BJ (cell line): ENCODE measurements around the gene FOXA1. TPM values are rescaled to one million over a fixed set of nuclear protein-coding genes. Genes with fewer than 3 reads are reported as not detected.

ENCODE experiments used
- CTCF ChIA-PET: fragments of 350-600 bp; formaldehyde crosslinking; extraction: SDS; loops from one replicate; lab custom pipeline; 2021; ENCODE audit warnings: antibody characterized with exemption, inconsistent platforms; lab: Yijun Ruan, JAX
- POLR2A ChIA-PET: fragments of 300-600 bp; sonication (Branson Sonifier 250); formaldehyde crosslinking; extraction: SDS; loops from one replicate; lab custom pipeline; 2021; ENCODE audit warnings: antibody characterized with exemption; lab: Charles Lee
- DNase-seq: peaks from one replicate; pipeline ENCODE4 v3.0.0-alpha.2; 2011; ENCODE audit warnings: low read depth
- H3K27me3 ChIP-seq: 2 replicates; pipeline ENCODE4 v1.6.0; 2011; ENCODE audit warnings: low read length; ENCODE audit not compliant: control insufficient read depth, insufficient read depth
- H3K36me3 ChIP-seq: 2 replicates; pipeline ENCODE4 v1.5.1; 2011; ENCODE audit warnings: low read length; ENCODE audit not compliant: control insufficient read depth, insufficient read depth
- H3K4me3 ChIP-seq: 2 replicates; pipeline ENCODE4 v1.5.1; 2011; ENCODE audit warnings: low read depth, mild to moderate bottlenecking, control low read depth, low read length
- CTCF ChIP-seq: IDR thresholded peaks from 2 replicates; pipeline ENCODE4 v1.5.1; 2011; ENCODE audit warnings: low read depth, mild to moderate bottlenecking, control low read depth, inconsistent platforms, low read length, moderate library complexity; ENCODE audit not compliant: insufficient read depth
- polyA plus RNA-seq: library from polyadenylated mRNA; depleted of rRNA; stranded (reverse); fragments of >200 nt; gene quantifications from 2 replicates; pipeline ENCODE4 v1.2.3, GENCODE V29; 2011

FOXA1 gene
- polyA plus RNA-seq, 1 experiment, result 0.10 TPM

- Histone ChIP-seq H3K4me3 (no peak overlapping the region), H3K36me3 (no peaks in the 10 kb centered on the region), H3K27me3 (peaks cover 64% of the 10 kb centered on the region)
- ChIA-PET POLR2A (interaction anchor here (0.6 kb wide), 1 partner anchor 323 kb away, joined by 3 read pairs; no protein-coding TSS in a partner anchor), CTCF (no interaction called here)
- no peak for DNase-seq
- no peak for TF ChIP-seq CTCF
Observed at GRCh38 chr14:37588956-37589714, 5.9 kb downstream of the FOXA1 start.

GRCh38 chr14:37588667-37588955, 6.4 kb downstream of the FOXA1 start:
- no peak for TF ChIP-seq CTCF
- no peaks in the 10 kb centered on the region for H3K36me3 ChIP-seq
- ChIA-PET POLR2A (interaction anchor here (0.6 to 0.7 kb wide), 2 partner anchors 324 to 329 kb away, joined by 3 to 4 read pairs; no protein-coding TSS in a partner anchor), CTCF (interaction anchor here (1.6 kb wide), 1 partner anchor 9 kb away, joined by 6 read pairs; no protein-coding TSS in a partner anchor)
- H3K4me3 ChIP-seq, result no peak overlapping the region
- no peak for DNase-seq
- peaks cover 65% of the 10 kb centered on the region for H3K27me3 ChIP-seq

GRCh38 chr14:37587881-37588666, 7.0 kb downstream of the FOXA1 start:
- CTCF ChIA-PET, result interaction anchor here (1.6 kb wide), 1 partner anchor 9 kb away, joined by 6 read pairs; no protein-coding TSS in a partner anchor
- POLR2A ChIA-PET, result interaction anchor here (0.6 to 0.7 kb wide), 2 partner anchors 324 to 329 kb away, joined by 3 to 4 read pairs; no protein-coding TSS in a partner anchor
- H3K36me3 ChIP-seq, result no peaks in the 10 kb centered on the region
- H3K27me3 ChIP-seq, result peaks cover 70% of the 10 kb centered on the region
- no peak overlapping the region for H3K4me3 ChIP-seq
- no peak for DNase-seq
- no peak for TF ChIP-seq CTCF

GRCh38 chr14:37587131-37587803, 7.8 kb downstream of the FOXA1 start:
- CTCF ChIA-PET, result interaction anchor here (1.2 to 1.6 kb wide), 2 partner anchors 8 to 10 kb away, joined by 3 to 6 read pairs; partner anchors contain the start of genes FOXA1 and TTC6
- Histone ChIP-seq H3K27me3 (peaks cover 67% of the 10 kb centered on the region), H3K36me3 (no peaks in the 10 kb centered on the region), H3K4me3 (no peak overlapping the region)
- TF ChIP-seq CTCF, result no peak
- POLR2A ChIA-PET, result no interaction called here
- no peak for DNase-seq
